GM18511 (cell line): ENCODE data around the gene PIGL.
A peak's percentile ranks its signal among the peaks of the same experiment; 100 is the strongest.
"Not testable (repeated sequence)": the region's sequence is repeated elsewhere in the genome, so short reads cannot be mapped to it uniquely, and the experiment has no call there.

Experiments used
- ATAC-seq: cut with Tn5 transposase; IDR thresholded peaks from one replicate; pipeline ENCODE4 v1.9.1; 2021; ENCODE audit warnings: mild to moderate bottlenecking, moderate library complexity; ENCODE audit not compliant: unreplicated experiment

The PIGL gene

GRCh38 chr17:16217002-16217635, at the start of gene PIGL:
Gene PIGL (plus strand): TSS chr17:16217210. CDS start chr17:16217227, 17 bp downstream.
- ATAC-seq = peak; percentile 32

- ATAC-seq = no peak
Measured at GRCh38 chr17:16171613-16172012, 45.4 kb upstream of the PIGL start.

- ATAC-seq = no peak
Measured at GRCh38 chr17:16178836-16179235, 38.2 kb upstream of the PIGL start.

- ATAC-seq = no peak
Measured at GRCh38 chr17:16181581-16181980, 35.4 kb upstream of the PIGL start.

GRCh38 chr17:16187642-16188041, 29.4 kb upstream of the PIGL start:
- no peak for ATAC-seq

- ATAC-seq = no peak
Measured at GRCh38 chr17:16189791-16190348, 27.1 kb upstream of the PIGL start.

- no peak for ATAC-seq
Measured at GRCh38 chr17:16190703-16191360, 26.2 kb upstream of the PIGL start.

GRCh38 chr17:16191604-16192003, 25.4 kb upstream of the PIGL start:
- ATAC-seq = no peak

- not testable (repeated sequence) for ATAC-seq
Measured at GRCh38 chr17:16194307-16194835, 22.6 kb upstream of the PIGL start.

GRCh38 chr17:16197276-16197675, 19.7 kb upstream of the PIGL start:
- ATAC-seq = no peak

- ATAC-seq = no peak
Measured at GRCh38 chr17:16199093-16199492, 17.9 kb upstream of the PIGL start.

- ATAC-seq = not testable (repeated sequence)
Measured at GRCh38 chr17:16201693-16202131, 15.3 kb upstream of the PIGL start.

GRCh38 chr17:16202554-16203500, 14.2 kb upstream of the PIGL start:
- not testable (repeated sequence) for ATAC-seq

- not testable (repeated sequence) for ATAC-seq
Measured at GRCh38 chr17:16204763-16205162, 12.2 kb upstream of the PIGL start.

- ATAC-seq = no peak
Measured at GRCh38 chr17:16211590-16211989, 5.4 kb upstream of the PIGL start.

GRCh38 chr17:16212793-16213192, 4.2 kb upstream of the PIGL start:
- no peak for ATAC-seq

- ATAC-seq = no peak
Measured at GRCh38 chr17:16214190-16215001, 2.6 kb upstream of the PIGL start.

- peak; percentile 47 for ATAC-seq
Measured at GRCh38 chr17:16215002-16215272, 2.1 kb upstream of the PIGL start.

- ATAC-seq = peak; percentile 79
Measured at GRCh38 chr17:16215273-16215964, 1.6 kb upstream of the PIGL start, which contains the start of gene NCOR1. Gene NCOR1 (minus strand): TSS chr17:16215534. CDS start chr17:16194569, 20,965 bp downstream.

- ATAC-seq = peak; percentile 18
Measured at GRCh38 chr17:16215965-16216316, 1.1 kb upstream of the PIGL start.
